ENCODE measurements around the gene TPM1. TPM values are rescaled to one million over a fixed set of nuclear protein-coding genes. Genes with fewer than 3 reads are reported as not detected.
A peak's percentile ranks its signal among the peaks of the same experiment; 100 is the strongest.

The TPM1 gene
- total and polyA plus RNA-seq, 4 donors, result 64.7 to 101 (median 71.5) TPM

DNA sequence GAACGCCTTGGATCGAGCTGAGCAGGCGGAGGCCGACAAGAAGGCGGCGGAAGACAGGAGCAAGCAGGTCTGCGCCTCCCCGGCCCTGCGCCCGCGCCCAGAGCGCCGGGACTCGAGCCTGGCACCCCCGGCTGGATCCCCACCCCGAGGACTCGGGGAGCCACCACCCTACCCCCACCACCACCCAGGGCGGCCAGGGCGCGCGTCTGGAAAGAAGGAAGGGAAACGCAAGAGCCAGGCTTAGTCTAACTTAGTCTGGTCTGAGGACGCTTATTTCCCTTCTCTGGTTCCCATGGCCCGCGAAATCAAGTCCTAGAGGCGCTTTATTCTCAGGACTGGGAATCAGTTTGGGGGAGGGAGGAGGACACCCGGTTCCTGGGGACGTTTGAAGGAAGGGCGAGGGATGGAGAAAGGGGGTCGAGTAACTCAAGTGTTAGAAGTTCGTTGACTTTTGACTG lies 359 bp downstream of the TPM1 start:
- Histone ChIP-seq H3K4me1 (ENCODE audit: control insufficient read depth in 4 of 4, insufficient read depth in 4 of 4, low read length in 3 of 4) (peaks cover 3 to 23% (median 15%) of the 10 kb centered on the region in 4 donors), H3K36me3 (ENCODE audit: control insufficient read depth in 4 of 4, insufficient read depth in 3 of 4, low read depth in 1 of 4, low read length in 3 of 4) (no peaks in the 10 kb centered on the region), H3K9ac (ENCODE audit: low read depth in 1 of 2, low read length in 2 of 2) (peak overlapping the region in 1 of 2 donors; percentile 56), H3K9me3 (ENCODE audit: control insufficient read depth in 4 of 4, low read length in 3 of 4) (no peaks in the 10 kb centered on the region), H3K27me3 (ENCODE audit: control insufficient read depth in 4 of 4, insufficient read depth in 4 of 4, low read length in 3 of 4) (peaks cover 0 to 5% (median 0%) of the 10 kb centered on the region in 4 donors), H3K4me3 (ENCODE audit: low read depth in 1 of 3, low read length in 3 of 3) (peak overlapping the region; percentile 14 to 69 (median 21)), H3K27ac (ENCODE audit: low read depth in 1 of 2, low read length in 2 of 2) (peak overlapping the region in 1 of 2 donors; percentile 48)
- under 1% methylated on average over 31 of the region's 31 CpGs for WGBS
- TF ChIP-seq JUND (IDR thresholded peaks at IDR 0.05), result no peak
- no peak for TF ChIP-seq RAD21 (IDR thresholded peaks at IDR 0.05)
- TF ChIP-seq HNF4A (conservative IDR thresholded peaks at IDR 0.05), result no peak
- TF ChIP-seq GABPA (IDR thresholded peaks at IDR 0.05 in 1 of 2, conservative IDR thresholded peaks at IDR 0.05 in 1 of 2), result no peak
- TF ChIP-seq SP1 (IDR thresholded peaks at IDR 0.05), result no peak
- TF ChIP-seq, protein P1, sequence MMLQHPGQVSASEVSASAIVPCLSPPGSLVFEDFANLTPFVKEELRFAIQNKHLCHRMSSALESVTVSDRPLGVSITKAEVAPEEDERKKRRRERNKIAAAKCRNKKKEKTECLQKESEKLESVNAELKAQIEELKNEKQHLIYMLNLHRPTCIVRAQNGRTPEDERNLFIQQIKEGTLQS (IDR thresholded peaks at IDR 0.05), result no peak
- TF ChIP-seq EGR1 (IDR thresholded peaks at IDR 0.05; ENCODE audit: low read depth in 2 of 2), result no peak
- DNase-seq (ENCODE audit: low spot score), result no peak

DNA sequence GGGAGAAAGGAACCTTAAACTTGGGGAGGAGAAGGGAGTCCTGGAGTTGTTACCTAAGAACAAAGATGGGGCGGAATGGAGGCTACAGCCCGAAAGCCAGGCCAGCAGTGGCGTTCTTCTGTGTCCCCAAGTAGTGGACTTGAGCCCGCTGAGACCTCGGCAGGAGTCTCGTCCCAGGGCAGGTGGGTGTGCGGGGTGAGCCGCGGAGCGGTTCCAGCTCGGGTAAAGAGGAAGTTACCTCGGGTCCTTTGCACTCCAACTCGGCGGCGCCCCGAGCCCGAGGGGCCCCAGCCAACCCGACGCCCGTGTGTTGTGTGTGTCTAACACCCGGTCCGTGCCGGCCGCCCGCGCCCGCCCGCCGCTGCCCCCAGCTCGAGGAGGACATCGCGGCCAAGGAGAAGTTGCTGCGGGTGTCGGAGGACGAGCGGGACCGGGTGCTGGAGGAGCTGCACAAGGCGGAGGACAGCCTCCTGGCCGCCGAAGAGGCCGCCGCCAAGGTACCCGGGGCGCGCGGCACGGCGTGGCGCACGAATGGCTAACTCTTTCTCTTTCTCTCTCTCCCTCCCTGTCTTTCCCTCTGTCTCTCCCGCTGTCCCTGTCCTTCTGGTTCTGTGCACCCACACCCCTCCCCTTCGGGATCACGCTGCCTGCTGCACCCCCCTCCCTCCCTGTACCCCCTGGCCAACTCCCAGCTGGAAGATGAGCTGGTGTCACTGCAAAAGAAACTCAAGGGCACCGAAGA lies 959 bp downstream of the TPM1 start:
- H3K4me1 ChIP-seq (ENCODE audit: control insufficient read depth in 4 of 4, insufficient read depth in 4 of 4, low read length in 3 of 4), result peaks cover 3 to 23% (median 15%) of the 10 kb centered on the region in 4 donors
- H3K4me3 ChIP-seq (ENCODE audit: low read depth in 1 of 3, low read length in 3 of 3), result peak overlapping the region; percentile 14 to 69 (median 21)
- peaks cover 0 to 5% (median 0%) of the 10 kb centered on the region in 4 donors for H3K27me3 ChIP-seq (ENCODE audit: control insufficient read depth in 4 of 4, insufficient read depth in 4 of 4, low read length in 3 of 4)
- no peak for TF ChIP-seq FOXA1 (IDR thresholded peaks at IDR 0.05)
- TF ChIP-seq RAD21 (IDR thresholded peaks at IDR 0.05), result no peak
- TF ChIP-seq HNF4A (conservative IDR thresholded peaks at IDR 0.05), result no peak
- TF ChIP-seq NR2F2 (IDR thresholded peaks at IDR 0.05), result no peak
- TF ChIP-seq GABPA (IDR thresholded peaks at IDR 0.05 in 1 of 2, conservative IDR thresholded peaks at IDR 0.05 in 1 of 2), result no peak
- TF ChIP-seq, protein P1 (IDR thresholded peaks at IDR 0.05), result no peak
- TF ChIP-seq, protein P2, sequence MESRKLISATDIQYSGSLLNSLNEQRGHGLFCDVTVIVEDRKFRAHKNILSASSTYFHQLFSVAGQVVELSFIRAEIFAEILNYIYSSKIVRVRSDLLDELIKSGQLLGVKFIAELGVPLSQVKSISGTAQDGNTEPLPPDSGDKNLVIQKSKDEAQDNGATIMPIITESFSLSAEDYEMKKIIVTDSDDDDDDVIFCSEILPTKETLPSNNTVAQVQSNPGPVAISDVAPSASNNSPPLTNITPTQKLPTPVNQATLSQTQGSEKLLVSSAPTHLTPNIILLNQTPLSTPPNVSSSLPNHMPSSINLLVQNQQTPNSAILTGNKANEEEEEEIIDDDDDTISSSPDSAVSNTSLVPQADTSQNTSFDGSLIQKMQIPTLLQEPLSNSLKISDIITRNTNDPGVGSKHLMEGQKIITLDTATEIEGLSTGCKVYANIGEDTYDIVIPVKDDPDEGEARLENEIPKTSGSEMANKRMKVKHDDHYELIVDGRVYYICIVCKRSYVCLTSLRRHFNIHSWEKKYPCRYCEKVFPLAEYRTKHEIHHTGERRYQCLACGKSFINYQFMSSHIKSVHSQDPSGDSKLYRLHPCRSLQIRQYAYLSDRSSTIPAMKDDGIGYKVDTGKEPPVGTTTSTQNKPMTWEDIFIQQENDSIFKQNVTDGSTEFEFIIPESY (IDR thresholded peaks at IDR 0.05), result no peak
- TF ChIP-seq YY1 (IDR thresholded peaks at IDR 0.05), result no peak
- TF ChIP-seq MAX (IDR thresholded peaks at IDR 0.05), result no peak
- TF ChIP-seq, protein P3, sequence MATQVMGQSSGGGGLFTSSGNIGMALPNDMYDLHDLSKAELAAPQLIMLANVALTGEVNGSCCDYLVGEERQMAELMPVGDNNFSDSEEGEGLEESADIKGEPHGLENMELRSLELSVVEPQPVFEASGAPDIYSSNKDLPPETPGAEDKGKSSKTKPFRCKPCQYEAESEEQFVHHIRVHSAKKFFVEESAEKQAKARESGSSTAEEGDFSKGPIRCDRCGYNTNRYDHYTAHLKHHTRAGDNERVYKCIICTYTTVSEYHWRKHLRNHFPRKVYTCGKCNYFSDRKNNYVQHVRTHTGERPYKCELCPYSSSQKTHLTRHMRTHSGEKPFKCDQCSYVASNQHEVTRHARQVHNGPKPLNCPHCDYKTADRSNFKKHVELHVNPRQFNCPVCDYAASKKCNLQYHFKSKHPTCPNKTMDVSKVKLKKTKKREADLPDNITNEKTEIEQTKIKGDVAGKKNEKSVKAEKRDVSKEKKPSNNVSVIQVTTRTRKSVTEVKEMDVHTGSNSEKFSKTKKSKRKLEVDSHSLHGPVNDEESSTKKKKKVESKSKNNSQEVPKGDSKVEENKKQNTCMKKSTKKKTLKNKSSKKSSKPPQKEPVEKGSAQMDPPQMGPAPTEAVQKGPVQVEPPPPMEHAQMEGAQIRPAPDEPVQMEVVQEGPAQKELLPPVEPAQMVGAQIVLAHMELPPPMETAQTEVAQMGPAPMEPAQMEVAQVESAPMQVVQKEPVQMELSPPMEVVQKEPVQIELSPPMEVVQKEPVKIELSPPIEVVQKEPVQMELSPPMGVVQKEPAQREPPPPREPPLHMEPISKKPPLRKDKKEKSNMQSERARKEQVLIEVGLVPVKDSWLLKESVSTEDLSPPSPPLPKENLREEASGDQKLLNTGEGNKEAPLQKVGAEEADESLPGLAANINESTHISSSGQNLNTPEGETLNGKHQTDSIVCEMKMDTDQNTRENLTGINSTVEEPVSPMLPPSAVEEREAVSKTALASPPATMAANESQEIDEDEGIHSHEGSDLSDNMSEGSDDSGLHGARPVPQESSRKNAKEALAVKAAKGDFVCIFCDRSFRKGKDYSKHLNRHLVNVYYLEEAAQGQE (IDR thresholded peaks at IDR 0.05), result no peak
- no peak for TF ChIP-seq FOXA2 (IDR thresholded peaks at IDR 0.05)
- no peak for DNase-seq (ENCODE audit: low spot score)
- H3K9me3 ChIP-seq (ENCODE audit: control insufficient read depth in 4 of 4, low read length in 3 of 4), result no peaks in the 10 kb centered on the region
- no peaks in the 10 kb centered on the region for H3K36me3 ChIP-seq (ENCODE audit: control insufficient read depth in 4 of 4, insufficient read depth in 3 of 4, low read depth in 1 of 4, low read length in 3 of 4)
- no peak overlapping the region for H3K9ac ChIP-seq (ENCODE audit: low read depth in 1 of 2, low read length in 2 of 2)
- peak overlapping the region in 1 of 2 donors; percentile 31 for H3K27ac ChIP-seq (ENCODE audit: low read depth in 1 of 2, low read length in 2 of 2)
- 1% methylated on average over 54 of the region's 54 CpGs for WGBS

All from liver (tissue), 9 donors.